AG04449 (cell line): ENCODE measurements around the gene RASGRF1.

Source experiments
- CTCF ChIA-PET: fragments of 350-600 bp; formaldehyde crosslinking; extraction: SDS; loops from one replicate; lab custom pipeline; 2021; ENCODE audit warnings: antibody characterized with exemption; lab: Yijun Ruan, JAX
- POLR2A ChIA-PET: fragments of 400-600, 350-600 bp; formaldehyde crosslinking; extraction: SDS; loops from one replicate; lab custom pipeline; 2020; ENCODE audit warnings: antibody characterized with exemption, inconsistent platforms; lab: Yijun Ruan, JAX
- DNase-seq: peaks from one replicate; pipeline ENCODE4 v3.0.0-alpha.2; 2010; ENCODE audit warnings: low read depth, low spot score
- H3K4me3 ChIP-seq: 2 replicates; pipeline ENCODE4 v1.5.1; 2011; ENCODE audit warnings: low read depth, mild to moderate bottlenecking, control low read depth, low read length
- CTCF ChIP-seq: IDR thresholded peaks from one replicate; pipeline ENCODE4 v1.5.1; 2011; ENCODE audit warnings: mild to moderate bottlenecking, moderate library complexity, low read length, control low read depth, inconsistent platforms; ENCODE audit not compliant: insufficient read depth; ENCODE audit errors: missing control alignments

RASGRF1 gene

GRCh38 chr15:79058260-79058850 lies 32.2 kb downstream of the RASGRF1 start:
- no peak for DNase-seq
- no peak for TF ChIP-seq CTCF
- ChIA-PET POLR2A (no interaction called here), CTCF (interaction anchor here (1.1 kb wide), 1 partner anchor 149 kb away, joined by 3 read pairs; no protein-coding TSS in a partner anchor)
- no peak overlapping the region for H3K4me3 ChIP-seq

DNA sequence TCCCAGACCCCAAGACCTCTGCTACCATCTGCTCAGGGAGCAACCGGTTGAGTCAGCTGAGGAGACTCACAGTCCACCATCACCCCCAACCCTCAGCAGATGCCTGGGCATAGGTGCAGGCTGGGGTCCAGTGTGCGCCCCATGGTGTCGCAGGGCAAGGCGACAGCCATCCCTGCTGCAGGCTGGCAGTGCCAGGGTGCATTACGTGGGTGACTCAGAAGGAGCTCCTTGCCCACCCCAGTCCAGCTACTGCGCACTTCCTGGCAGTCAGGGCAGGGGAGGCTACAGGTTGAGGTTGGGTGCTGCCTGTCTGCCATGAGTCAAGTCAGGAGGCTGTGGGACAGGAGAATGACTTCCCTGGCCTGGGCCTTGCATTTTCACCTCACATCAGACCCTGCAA lies 33.5 kb downstream of the RASGRF1 start:
- POLR2A ChIA-PET = no interaction called here
- CTCF ChIA-PET = interaction anchor here (1.6 kb wide), 1 partner anchor 28 kb away, joined by 3 read pairs; no protein-coding TSS in a partner anchor

GRCh38 chr15:79054350-79054749 lies 36.2 kb downstream of the RASGRF1 start:
- ChIA-PET POLR2A (no interaction called here), CTCF (no interaction called here)
- no peak overlapping the region for H3K4me3 ChIP-seq
- no peak for DNase-seq
- no peak for TF ChIP-seq CTCF

More for the DNA sequence above, 33.5 kb downstream of the RASGRF1 start:
- no peak overlapping the region for H3K4me3 ChIP-seq
- no peak for DNase-seq
- TF ChIP-seq CTCF = no peak

GRCh38 chr15:79053894-79054293 lies 36.7 kb downstream of the RASGRF1 start:
- H3K4me3 ChIP-seq = no peak overlapping the region
- no peak for TF ChIP-seq CTCF
- DNase-seq = no peak
- CTCF ChIA-PET = interaction anchor here (0.6 kb wide), 1 partner anchor 88 kb away, joined by 3 read pairs; no protein-coding TSS in a partner anchor
- POLR2A ChIA-PET = no interaction called here

- DNase-seq = no peak
- no peak overlapping the region for H3K4me3 ChIP-seq
- no peak for TF ChIP-seq CTCF
- ChIA-PET CTCF (no interaction called here), POLR2A (no interaction called here)
These were observed 38.4 kb downstream of the RASGRF1 start for GRCh38 chr15:79051941-79052731.

- DNase-seq = no peak
- H3K4me3 ChIP-seq = no peak overlapping the region
- TF ChIP-seq CTCF = no peak
- ChIA-PET POLR2A (no interaction called here), CTCF (no interaction called here)
These were observed 39.6 kb downstream of the RASGRF1 start for GRCh38 chr15:79051029-79051428.
